NCI-H524 (cell line): ENCODE measurements around the gene LILRB5.
"Not testable (repeated sequence)": the region's sequence is repeated elsewhere in the genome, so short reads cannot be mapped to it uniquely, and the experiment has no call there.

Source experiments
- DNase-seq, 2 experiments: peaks; one replicate each; lab custom pipeline; 2025; lab: John Stamatoyannopoulos, UW

The LILRB5 gene

GRCh38 chr19:54242234-54242633 is 14.8 kb downstream of the LILRB5 start:
- not testable (repeated sequence) for DNase-seq

GRCh38 chr19:54240372-54241336 is 16.4 kb downstream of the LILRB5 start:
- DNase-seq = not testable (repeated sequence)

- DNase-seq = not testable (repeated sequence)
These were observed 17.3 kb downstream of the LILRB5 start for GRCh38 chr19:54239491-54240371.

- no peak for DNase-seq
These were observed 23.1 kb downstream of the LILRB5 start for GRCh38 chr19:54233941-54234340.

- DNase-seq = peak; percentile 83 to 87
These were observed 25.8 kb downstream of the LILRB5 start for GRCh38 chr19:54231077-54231931.

- no peak for DNase-seq
These were observed 27.0 kb downstream of the LILRB5 start for GRCh38 chr19:54230031-54230430.

GRCh38 chr19:54229146-54229545 is 27.9 kb downstream of the LILRB5 start:
- DNase-seq = no peak

GRCh38 chr19:54224619-54225018 is 32.5 kb downstream of the LILRB5 start:
- DNase-seq = not testable (repeated sequence)

- DNase-seq = not testable (repeated sequence)
These were observed 33.2 kb downstream of the LILRB5 start for GRCh38 chr19:54223937-54224281.

GRCh38 chr19:54223277-54223936 is 33.7 kb downstream of the LILRB5 start:
- DNase-seq = not testable (repeated sequence)

- DNase-seq = not testable (repeated sequence)
These were observed 34.4 kb downstream of the LILRB5 start, which contains the start of gene LILRB3 for GRCh38 chr19:54222474-54223276. TSS of gene LILRB3 (minus strand) at chr19:54223007. CDS start at chr19:54222976, 31 bp downstream.

- DNase-seq = not testable (repeated sequence)
These were observed 35.1 kb downstream of the LILRB5 start for GRCh38 chr19:54221947-54222346.

- DNase-seq = not testable (repeated sequence)
These were observed 37.4 kb downstream of the LILRB5 start for GRCh38 chr19:54219702-54220101.

GRCh38 chr19:54218960-54219661 is 38.0 kb downstream of the LILRB5 start:
- no peak for DNase-seq

- no peak for DNase-seq
These were observed 38.8 kb downstream of the LILRB5 start for GRCh38 chr19:54218259-54218658.

GRCh38 chr19:54217517-54218247 is 39.4 kb downstream of the LILRB5 start:
- DNase-seq = not testable (repeated sequence)

- no peak for DNase-seq
These were observed 40.2 kb downstream of the LILRB5 start for GRCh38 chr19:54216869-54217268.

GRCh38 chr19:54214734-54215133 is 42.3 kb downstream of the LILRB5 start:
- not testable (repeated sequence) for DNase-seq

- DNase-seq = not testable (repeated sequence)
These were observed 42.9 kb downstream of the LILRB5 start for GRCh38 chr19:54214217-54214616.
